Uterus (tissue), 4 donors: ENCODE measurements around the gene HNRNPA2B1. TPM values are rescaled to one million over a fixed set of nuclear protein-coding genes. Genes with fewer than 3 reads are reported as not detected.
"Not testable (repeated sequence)": the region's sequence is repeated elsewhere in the genome, so short reads cannot be mapped to it uniquely, and the experiment has no call there.

ENCODE experiments used
- DNase-seq, 2 donors: peaks; one replicate each; pipeline ENCODE4 v3.0.0-alpha.2; 2019 to 2020
- H3K27ac ChIP-seq, 2 donors: fragments of 200-600 bp; sonication (generic); 1 replicate in 1 of 2; 2 replicates in 1 of 2; pipeline ENCODE4 v1.5.1; 2016 to 2018
- H3K27me3 ChIP-seq, 2 donors: fragments of 200-600 bp; sonication (generic); one replicate each; pipeline ENCODE4 v1.5.1; 2018 to 2019; ENCODE audit warnings: control low read depth in 1 of 2
- H3K36me3 ChIP-seq, 2 donors: fragments of 200-600 bp; sonication (generic); one replicate each; pipeline ENCODE4 v1.5.1; 2019; ENCODE audit warnings: control low read depth in 1 of 2
- H3K4me1 ChIP-seq, 2 donors: fragments of 200-600 bp; sonication (generic); one replicate each; pipeline ENCODE4 v1.5.1; 2018 to 2019; ENCODE audit warnings: control low read depth in 1 of 2
- H3K4me3 ChIP-seq, 2 donors: fragments of 200-600 bp; sonication (generic); 1 replicate in 1 of 2; 2 replicates in 1 of 2; pipeline ENCODE4 v1.5.1; 2018 to 2019; ENCODE audit warnings: mild to moderate bottlenecking in 1 of 2
- H3K9me3 ChIP-seq, 2 donors: fragments of 200-600 bp; sonication (generic); one replicate each; pipeline ENCODE4 v1.5.1; 2019; ENCODE audit warnings: control low read depth in 1 of 2
- POLR2A ChIP-seq, 2 donors: fragments of 450-650 bp; IDR thresholded peaks; one replicate each; pipeline ENCODE4 v1.6.1; 2016; ENCODE audit warnings: antibody characterized with exemption in 2 of 2, mild to moderate bottlenecking in 1 of 2, moderate library complexity in 1 of 2
- intact Hi-C: fragments of 100-400 bp; cut with DNase I; formaldehyde crosslinking; loops from one replicate; pipeline ENCODE4 v1.15.1; 2023; ENCODE audit warnings: low total_unique reads
- total RNA-seq, 4 donors: library from RNA; depleted of rRNA in 3 of 4; stranded (reverse); fragments of >200 nt in 3 of 4; gene quantifications; one replicate each; pipeline versions ENCODE4 v1.1.0 to v1.2.4, GENCODE V29; 2014 to 2023
- TF ChIP-seq, protein P1 (sequence below), 4 experiments: fragments of 200-600 bp in 2 of 4; fragments of 450-650 bp in 2 of 4; sonication (generic) in 2 of 4; IDR thresholded peaks; one replicate each; pipeline ENCODE4 v1.5.1; 2016 to 2019; ENCODE audit warnings: antibody characterized with exemption in 4 of 4, mild to moderate bottlenecking in 2 of 4, moderate library complexity in 1 of 4
- donor health status: DM: yes; HTN: yes; CAD: no.

The HNRNPA2B1 gene
- total RNA-seq, 4 donors from 2014 or later, result 100 to 464 (median 207) TPM

DNA sequence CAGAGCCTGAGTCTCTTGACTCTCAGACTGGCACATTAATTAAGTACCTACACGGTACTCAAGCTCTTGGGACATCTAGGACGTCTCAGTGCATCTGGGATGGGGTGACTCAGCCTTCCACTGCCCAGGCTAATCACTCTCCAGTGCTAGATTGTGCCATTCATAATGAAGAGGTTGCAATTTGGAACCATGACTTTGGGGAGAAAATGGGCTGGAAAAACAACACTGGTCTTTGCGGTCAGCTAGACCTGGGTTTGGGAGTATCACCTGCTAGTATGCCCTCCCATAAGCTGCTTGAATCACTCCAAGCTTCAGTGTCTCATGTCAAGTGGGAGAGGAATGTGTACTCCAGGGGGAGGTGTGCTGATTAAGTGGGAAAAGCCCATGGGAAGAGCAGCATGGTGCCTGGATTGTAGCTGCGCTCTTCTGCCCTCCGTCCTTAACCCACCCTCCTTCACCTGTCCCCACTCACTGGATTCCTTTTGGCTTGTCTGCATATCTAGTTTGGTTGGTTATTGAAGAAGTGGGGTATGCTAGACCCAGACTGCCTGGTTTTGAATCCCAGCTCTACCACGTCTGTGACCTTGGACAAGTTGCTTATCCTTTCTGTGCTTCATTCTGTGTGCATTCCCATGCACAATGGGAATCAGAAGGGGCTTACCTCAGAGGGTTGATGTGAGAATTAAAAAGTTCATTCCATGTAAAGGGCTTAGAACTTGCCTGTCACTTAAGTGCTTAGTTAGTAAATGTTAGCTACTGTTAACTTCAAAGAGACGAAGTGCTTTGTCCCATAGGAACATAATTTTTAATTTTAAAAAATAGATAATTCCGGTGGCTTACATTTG lies 44.8 kb downstream of the HNRNPA2B1 start:
- no peak for DNase-seq
- peaks cover 0 to 10% of the 10 kb centered on the region in 2 donors for H3K4me1 ChIP-seq
- no peaks in the 10 kb centered on the region for H3K9me3 ChIP-seq
- no peak for TF ChIP-seq POLR2A (IDR thresholded peaks at IDR 0.05)
- TF ChIP-seq, protein P1, sequence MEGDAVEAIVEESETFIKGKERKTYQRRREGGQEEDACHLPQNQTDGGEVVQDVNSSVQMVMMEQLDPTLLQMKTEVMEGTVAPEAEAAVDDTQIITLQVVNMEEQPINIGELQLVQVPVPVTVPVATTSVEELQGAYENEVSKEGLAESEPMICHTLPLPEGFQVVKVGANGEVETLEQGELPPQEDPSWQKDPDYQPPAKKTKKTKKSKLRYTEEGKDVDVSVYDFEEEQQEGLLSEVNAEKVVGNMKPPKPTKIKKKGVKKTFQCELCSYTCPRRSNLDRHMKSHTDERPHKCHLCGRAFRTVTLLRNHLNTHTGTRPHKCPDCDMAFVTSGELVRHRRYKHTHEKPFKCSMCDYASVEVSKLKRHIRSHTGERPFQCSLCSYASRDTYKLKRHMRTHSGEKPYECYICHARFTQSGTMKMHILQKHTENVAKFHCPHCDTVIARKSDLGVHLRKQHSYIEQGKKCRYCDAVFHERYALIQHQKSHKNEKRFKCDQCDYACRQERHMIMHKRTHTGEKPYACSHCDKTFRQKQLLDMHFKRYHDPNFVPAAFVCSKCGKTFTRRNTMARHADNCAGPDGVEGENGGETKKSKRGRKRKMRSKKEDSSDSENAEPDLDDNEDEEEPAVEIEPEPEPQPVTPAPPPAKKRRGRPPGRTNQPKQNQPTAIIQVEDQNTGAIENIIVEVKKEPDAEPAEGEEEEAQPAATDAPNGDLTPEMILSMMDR (IDR thresholded peaks at IDR 0.05), result no peak
- H3K27ac ChIP-seq, result no peak overlapping the region
- H3K36me3 ChIP-seq, result no peaks in the 10 kb centered on the region
- no peak overlapping the region for H3K4me3 ChIP-seq
- intact Hi-C loops, result no loop called here
- peaks cover 4 to 8% of the 10 kb centered on the region in 2 donors for H3K27me3 ChIP-seq

DNA sequence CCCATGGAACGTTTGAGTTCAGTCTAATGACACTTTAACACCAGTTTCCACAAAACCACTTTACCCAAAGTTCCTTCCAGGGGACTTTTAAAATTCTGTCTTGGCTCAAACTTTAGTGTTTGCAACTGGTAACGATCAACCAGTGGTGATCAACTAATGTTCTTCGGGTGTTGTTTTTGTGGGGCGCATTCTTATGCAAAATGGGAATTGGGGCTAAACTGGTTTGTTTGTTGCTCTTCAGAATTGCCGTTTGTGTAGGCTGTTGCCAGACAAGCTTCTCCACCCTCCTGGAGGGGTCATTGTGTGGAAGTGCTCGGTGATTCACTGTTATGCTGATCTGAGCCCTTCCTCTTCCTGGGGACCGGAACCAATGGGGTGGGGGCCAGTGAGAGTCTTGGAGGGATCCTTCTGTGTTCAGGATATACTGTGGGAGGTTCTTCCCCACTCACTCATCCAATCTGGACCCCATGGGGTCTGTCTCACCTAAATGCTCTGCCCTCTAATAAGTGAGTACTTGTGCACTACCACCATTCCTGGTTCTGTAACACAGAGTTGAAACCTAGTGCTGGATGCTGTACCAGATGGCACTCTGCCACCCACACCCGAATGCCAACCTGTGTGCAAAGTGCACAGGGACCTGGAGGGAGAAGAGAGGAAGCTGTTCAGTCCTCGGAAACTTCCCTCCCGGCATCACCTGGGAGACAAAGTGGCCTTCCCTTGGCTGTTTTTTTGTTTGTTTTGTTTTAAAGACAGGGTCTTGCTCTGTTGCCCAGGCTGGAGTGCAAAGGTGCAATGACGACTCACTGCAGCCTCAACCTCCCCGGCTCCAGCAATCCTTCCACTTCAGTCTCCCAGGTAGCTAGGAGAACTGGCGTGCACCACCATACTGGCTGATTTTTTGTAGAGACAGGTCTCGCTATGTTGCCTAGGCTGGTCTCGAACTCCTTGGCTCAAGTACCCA lies 46.4 kb downstream of the HNRNPA2B1 start:
- peaks cover 0 to 10% of the 10 kb centered on the region in 2 donors for H3K4me1 ChIP-seq
- DNase-seq, result no peak
- no peaks in the 10 kb centered on the region for H3K9me3 ChIP-seq
- H3K36me3 ChIP-seq, result no peaks in the 10 kb centered on the region
- no peak overlapping the region for H3K27ac ChIP-seq
- no peak overlapping the region for H3K4me3 ChIP-seq
- intact Hi-C loops, result no loop called here
- TF ChIP-seq, protein P1 (IDR thresholded peaks at IDR 0.05), result no peak
- no peak for TF ChIP-seq POLR2A (IDR thresholded peaks at IDR 0.05)
- peaks cover 4 to 8% of the 10 kb centered on the region in 2 donors for H3K27me3 ChIP-seq

GRCh38 chr7:26153241-26153822 lies 47.2 kb downstream of the HNRNPA2B1 start:
- TF ChIP-seq, protein P1 (IDR thresholded peaks at IDR 0.05), result no peak
- peak overlapping the region in 1 of 2 donors; percentile 33 for H3K4me3 ChIP-seq
- H3K27me3 ChIP-seq, result peaks cover 4 to 8% of the 10 kb centered on the region in 2 donors
- intact Hi-C loops, result no loop called here
- H3K9me3 ChIP-seq, result no peaks in the 10 kb centered on the region
- H3K27ac ChIP-seq, result no peak overlapping the region
- no peak for DNase-seq
- no peaks in the 10 kb centered on the region for H3K36me3 ChIP-seq
- H3K4me1 ChIP-seq, result peaks cover 0 to 10% of the 10 kb centered on the region in 2 donors

DNA sequence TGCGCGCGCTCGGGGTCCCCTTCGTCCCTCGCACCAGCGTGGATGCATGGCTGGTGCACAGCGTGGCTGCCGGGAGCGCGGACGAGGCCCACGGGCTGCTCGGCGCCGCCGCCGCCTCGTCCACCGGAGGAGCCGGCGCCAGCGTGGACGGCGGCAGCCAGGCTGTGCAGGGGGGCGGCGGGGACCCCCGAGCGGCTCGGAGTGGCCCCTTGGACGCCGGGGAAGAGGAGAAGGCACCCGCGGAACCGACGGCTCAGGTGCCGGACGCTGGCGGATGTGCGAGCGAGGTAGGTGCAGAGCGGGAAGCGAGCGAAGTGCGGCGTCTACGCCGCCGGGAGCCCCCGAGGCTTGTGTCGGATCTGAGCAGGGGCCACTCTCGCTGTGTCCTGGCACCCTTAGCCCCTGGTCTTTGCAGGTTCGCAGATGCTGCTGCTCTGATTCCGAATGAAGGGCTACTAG lies 47.7 kb downstream of the HNRNPA2B1 start:
- H3K36me3 ChIP-seq, H3K4me1 ChIP-seq, H3K9me3 ChIP-seq, H3K27me3 ChIP-seq, H3K27ac ChIP-seq, intact Hi-C loops, DNase-seq: not testable (repeated sequence)
- peak overlapping the region in 1 of 2 donors; percentile 33 for H3K4me3 ChIP-seq

- no peak within 1 kb of the TSS for H3K27ac ChIP-seq
- intact Hi-C loops, result no loop called here
Observed at GRCh38 chr7:26151953-26152781, 48.4 kb downstream of the HNRNPA2B1 start, which contains the start of gene NFE2L3. TSS of gene NFE2L3 (plus strand) at chr7:26152198. CDS start at chr7:26152499, 301 bp downstream.

More at GRCh38 chr7:26151953-26152781, 48.4 kb downstream of the HNRNPA2B1 start, which contains the start of gene NFE2L3:
- TF ChIP-seq, protein P1 (IDR thresholded peaks at IDR 0.05), result no peak
- TF ChIP-seq POLR2A (IDR thresholded peaks at IDR 0.05), result peak in 1 of 2 donors; percentile 17
- Histone ChIP-seq H3K9me3 (no peaks in the 10 kb centered on the region), H3K4me1 (peaks cover 0 to 10% of the 10 kb centered on the region in 2 donors), H3K4me3 (peak within 1 kb of the TSS; percentile 17 to 33), H3K36me3 (no peaks in the 10 kb centered on the region), H3K27me3 (peaks cover 4 to 8% of the 10 kb centered on the region in 2 donors)
- peak; percentile 36 to 44 for DNase-seq
